Lung (tissue), 12 donors: Measurements from ENCODE around the gene TMEM178B. TPM values are rescaled to one million over a fixed set of nuclear protein-coding genes. Genes with fewer than 3 reads are reported as not detected.

Experiments
- ATAC-seq: fragments of 200-7000 bp; cut with Tn5 transposase; one replicate; pipeline ENCODE4 v1.9.1; 2020; ENCODE audit warnings: moderate number of reproducible peaks; ENCODE audit not compliant: insufficient read depth, low FRiP score
- DNase-seq, 3 donors: peaks; one replicate each; pipeline ENCODE4 v3.0.0-alpha.2; 2013 to 2017
- H3K27ac ChIP-seq, 2 donors: one replicate each; pipeline ENCODE4 v1.5.1; 2013; ENCODE audit warnings: mild to moderate bottlenecking in 2 of 2, moderate library complexity in 2 of 2, control low read depth in 1 of 2, inconsistent platforms in 1 of 2, low read depth in 1 of 2, low read length in 1 of 2
- H3K27me3 ChIP-seq, 3 donors: one replicate each; pipeline ENCODE4 v1.5.1; 2013; ENCODE audit warnings: low read length in 2 of 3; ENCODE audit not compliant: control insufficient read depth in 3 of 3, insufficient read depth in 3 of 3
- H3K36me3 ChIP-seq, 4 donors: one replicate each; pipeline ENCODE4 v1.5.1; 2013; ENCODE audit warnings: low read length in 4 of 4, mild to moderate bottlenecking in 1 of 4, moderate library complexity in 1 of 4; ENCODE audit not compliant: control insufficient read depth in 4 of 4, insufficient read depth in 4 of 4
- H3K4me1 ChIP-seq, 5 donors: one replicate each; pipeline ENCODE4 v1.5.1; 2013; ENCODE audit warnings: low read length in 5 of 5, mild to moderate bottlenecking in 2 of 5, moderate library complexity in 1 of 5; ENCODE audit not compliant: control insufficient read depth in 5 of 5, insufficient read depth in 5 of 5
- H3K4me3 ChIP-seq: one replicate; pipeline ENCODE4 v1.5.1; 2013; ENCODE audit warnings: mild to moderate bottlenecking, control low read depth, moderate library complexity
- H3K9ac ChIP-seq, 2 donors: one replicate each; pipeline ENCODE4 v1.5.1; 2013; ENCODE audit warnings: low read length in 2 of 2, control low read depth in 1 of 2; ENCODE audit not compliant: insufficient read depth in 1 of 2
- H3K9me3 ChIP-seq, 4 donors: one replicate each; pipeline ENCODE4 v1.5.1; 2013; ENCODE audit warnings: low read length in 3 of 4, mild to moderate bottlenecking in 1 of 4, moderate library complexity in 1 of 4; ENCODE audit not compliant: control insufficient read depth in 4 of 4, insufficient read depth in 3 of 4
- WGBS, 2 donors: extraction: QIAGEN DNeasy Blood & Tissue Kit; methylation state at CpG; one replicate each; pipeline ENCODE4 v1.1.7; 2013; 5-methylcytosine and 5-hydroxymethylcytosine counted together
- polyA plus RNA-seq, 2 donors: library from polyadenylated mRNA; stranded (reverse); fragments of 200-250 nt; gene quantifications; one replicate each; pipeline ENCODE4 v1.2.1, GENCODE V29; 2013
- total RNA-seq, 2 donors: library from RNA; depleted of rRNA in 1 of 2; stranded (reverse); fragments of >200 nt in 1 of 2; gene quantifications; one replicate each; pipeline ENCODE4 v1.2.1, GENCODE V29; 2014 to 2021
- TF ChIP-seq, protein P1 (sequence below): IDR thresholded peaks from 2 replicates; pipeline ENCODE4 v1.5.1; 2012; ENCODE audit warnings: mild to moderate bottlenecking; ENCODE audit errors: control extremely low read depth, extremely low read depth
- donor health status: control.
- donor health status: control.
- donor health status: Bipolar disorder and iron deficiency.
- donor health status: healthy.
- donor health status: DM: yes; HTN: yes; CAD: no.

The TMEM178B gene
- total and polyA plus RNA-seq, 4 donors, result 0.04 to 2.4 (median 0.48) TPM

GRCh38 chr7:141416650-141417270 is 342.9 kb downstream of the TMEM178B start:
- no peak overlapping the region for H3K9ac ChIP-seq
- H3K4me1 ChIP-seq, result no peaks in the 10 kb centered on the region
- no peaks in the 10 kb centered on the region for H3K36me3 ChIP-seq
- no peaks in the 10 kb centered on the region for H3K27me3 ChIP-seq
- no peak overlapping the region for H3K27ac ChIP-seq
- H3K9me3 ChIP-seq, result peaks cover 0 to 3% (median 0%) of the 10 kb centered on the region in 4 donors
- DNase-seq (no peak), ATAC-seq (no peak)
- TF ChIP-seq, protein P1, sequence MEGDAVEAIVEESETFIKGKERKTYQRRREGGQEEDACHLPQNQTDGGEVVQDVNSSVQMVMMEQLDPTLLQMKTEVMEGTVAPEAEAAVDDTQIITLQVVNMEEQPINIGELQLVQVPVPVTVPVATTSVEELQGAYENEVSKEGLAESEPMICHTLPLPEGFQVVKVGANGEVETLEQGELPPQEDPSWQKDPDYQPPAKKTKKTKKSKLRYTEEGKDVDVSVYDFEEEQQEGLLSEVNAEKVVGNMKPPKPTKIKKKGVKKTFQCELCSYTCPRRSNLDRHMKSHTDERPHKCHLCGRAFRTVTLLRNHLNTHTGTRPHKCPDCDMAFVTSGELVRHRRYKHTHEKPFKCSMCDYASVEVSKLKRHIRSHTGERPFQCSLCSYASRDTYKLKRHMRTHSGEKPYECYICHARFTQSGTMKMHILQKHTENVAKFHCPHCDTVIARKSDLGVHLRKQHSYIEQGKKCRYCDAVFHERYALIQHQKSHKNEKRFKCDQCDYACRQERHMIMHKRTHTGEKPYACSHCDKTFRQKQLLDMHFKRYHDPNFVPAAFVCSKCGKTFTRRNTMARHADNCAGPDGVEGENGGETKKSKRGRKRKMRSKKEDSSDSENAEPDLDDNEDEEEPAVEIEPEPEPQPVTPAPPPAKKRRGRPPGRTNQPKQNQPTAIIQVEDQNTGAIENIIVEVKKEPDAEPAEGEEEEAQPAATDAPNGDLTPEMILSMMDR, result no peak
- WGBS, 2 donors, result 79 to 82% methylated on average over 9 of the region's 9 CpGs
- H3K4me3 ChIP-seq, result no peak overlapping the region

- Histone ChIP-seq H3K4me3 (no peak overlapping the region), H3K36me3 (no peaks in the 10 kb centered on the region), H3K27ac (no peak overlapping the region), H3K4me1 (no peaks in the 10 kb centered on the region), H3K9me3 (peaks cover 0 to 3% (median 0%) of the 10 kb centered on the region in 4 donors), H3K9ac (no peak overlapping the region), H3K27me3 (no peaks in the 10 kb centered on the region)
- WGBS, 2 donors, result 85 to 95% methylated on average over 4 of the region's 4 CpGs
- no peak for ATAC-seq
- TF ChIP-seq, protein P1, result no peak
- no peak for DNase-seq
Measured at GRCh38 chr7:141417506-141417905, 343.6 kb downstream of the TMEM178B start.

DNA sequence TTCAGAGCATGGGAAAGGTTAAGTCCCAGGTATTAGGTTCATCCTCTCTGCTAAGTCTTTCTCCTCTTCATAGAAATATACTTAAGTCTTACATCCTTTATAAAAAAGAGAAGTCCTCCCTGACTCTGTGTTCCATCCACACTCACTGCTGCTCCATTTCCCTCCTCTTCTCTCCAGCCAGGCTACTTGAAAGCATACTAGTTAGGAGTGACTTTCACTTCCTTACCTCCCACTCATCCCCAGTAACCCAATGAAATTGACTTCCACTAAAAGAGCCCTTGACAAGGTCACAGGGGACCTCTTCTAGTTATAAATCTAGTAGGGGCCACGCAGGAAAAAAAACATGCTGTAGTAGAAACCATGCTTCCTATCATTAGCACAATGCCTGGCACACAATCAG is 344.2 kb downstream of the TMEM178B start:
- no peaks in the 10 kb centered on the region for H3K27me3 ChIP-seq
- no peaks in the 10 kb centered on the region for H3K36me3 ChIP-seq
- TF ChIP-seq, protein P1, result no peak
- 73 to 86% methylated on average over 1 of the region's 1 CpG for WGBS, 2 donors
- DNase-seq, result no peak
- no peak overlapping the region for H3K4me3 ChIP-seq
- no peak overlapping the region for H3K9ac ChIP-seq
- peaks cover 0 to 3% (median 0%) of the 10 kb centered on the region in 4 donors for H3K9me3 ChIP-seq
- H3K27ac ChIP-seq, result no peak overlapping the region
- no peaks in the 10 kb centered on the region for H3K4me1 ChIP-seq
- no peak for ATAC-seq

DNA sequence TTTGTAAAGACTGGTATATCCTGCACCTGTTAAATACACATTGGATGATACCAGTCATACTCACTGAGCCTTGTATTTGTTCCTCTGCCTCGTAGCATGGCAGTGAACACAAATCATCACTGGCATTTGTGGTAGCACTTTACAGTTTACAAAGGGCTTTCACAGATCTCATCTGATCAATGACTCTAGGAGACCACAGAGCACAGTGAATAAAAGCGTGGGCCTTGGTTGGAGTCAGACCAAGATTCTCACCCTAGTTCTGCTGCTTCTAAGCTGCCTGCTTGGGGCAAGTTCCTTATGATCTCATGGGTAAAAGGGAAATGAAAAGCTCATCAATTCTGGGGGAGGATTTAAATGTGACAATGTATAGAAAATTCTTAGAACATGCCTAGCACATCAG is 347.4 kb downstream of the TMEM178B start:
- WGBS, 2 donors, result 86 to 91% methylated on average over 2 of the region's 2 CpGs
- TF ChIP-seq, protein P1, result no peak
- Histone ChIP-seq H3K4me1 (no peaks in the 10 kb centered on the region), H3K4me3 (no peak overlapping the region), H3K9ac (no peak overlapping the region), H3K27me3 (no peaks in the 10 kb centered on the region), H3K36me3 (no peaks in the 10 kb centered on the region), H3K9me3 (peaks cover 0 to 4% (median under 1%) of the 10 kb centered on the region in 4 donors), H3K27ac (no peak overlapping the region)
- DNase-seq (no peak), ATAC-seq (no peak)
